Activated CD8-positive, alpha-beta memory T cell treated with anti-CD3 and anti-CD28 coated beads for 48 hours (primary cell): ENCODE results near the gene CDCA7.
A peak's percentile ranks its signal among the peaks of the same experiment; 100 is the strongest.
"Not testable (repeated sequence)": the region's sequence is repeated elsewhere in the genome, so short reads cannot be mapped to it uniquely, and the experiment has no call there.

Experiments
- DNase-seq, 3 experiments: peaks; one replicate each; pipeline ENCODE4 v3.0.0-alpha.2; 2020; ENCODE audit warnings: low read depth in 2 of 3, low spot score in 2 of 3

The CDCA7 gene

DNA sequence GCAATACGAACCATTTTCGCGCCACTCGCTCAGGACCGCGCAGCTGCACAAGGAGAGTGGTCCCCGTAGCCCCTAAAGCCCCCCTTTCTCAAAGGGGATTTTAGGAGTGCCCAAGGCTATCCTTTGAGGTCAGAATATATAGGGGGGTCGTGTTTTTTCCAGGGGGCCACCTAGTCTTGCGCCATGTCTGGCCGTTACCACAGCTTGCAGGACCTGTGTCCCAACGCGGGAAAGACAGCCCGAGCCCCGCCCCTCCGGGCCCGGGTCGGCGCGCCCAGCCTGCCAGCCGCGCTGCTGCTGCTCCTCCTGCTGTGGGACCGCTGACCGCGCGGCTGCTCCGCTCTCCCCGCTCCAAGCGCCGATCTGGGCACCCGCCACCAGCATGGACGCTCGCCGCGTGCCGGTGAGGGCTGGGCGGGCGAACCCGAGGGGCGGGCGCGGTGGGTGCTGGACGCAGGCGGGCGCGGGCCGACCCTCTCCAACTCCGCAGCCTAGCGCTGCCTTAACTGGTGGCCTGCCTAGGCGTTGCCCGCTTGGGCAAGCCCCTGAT is at the start of gene CDCA7:
CDCA7 (plus strand) TSS at position 291 of the 550 bp plus-strand sequence; CDS start at position 383, 92 bp downstream.
- peak; percentile 59 to 64 (median 61) for DNase-seq

- DNase-seq, result no peak
Measured at GRCh38 chr2:173305303-173305702, 49.4 kb upstream of the CDCA7 start.

DNA sequence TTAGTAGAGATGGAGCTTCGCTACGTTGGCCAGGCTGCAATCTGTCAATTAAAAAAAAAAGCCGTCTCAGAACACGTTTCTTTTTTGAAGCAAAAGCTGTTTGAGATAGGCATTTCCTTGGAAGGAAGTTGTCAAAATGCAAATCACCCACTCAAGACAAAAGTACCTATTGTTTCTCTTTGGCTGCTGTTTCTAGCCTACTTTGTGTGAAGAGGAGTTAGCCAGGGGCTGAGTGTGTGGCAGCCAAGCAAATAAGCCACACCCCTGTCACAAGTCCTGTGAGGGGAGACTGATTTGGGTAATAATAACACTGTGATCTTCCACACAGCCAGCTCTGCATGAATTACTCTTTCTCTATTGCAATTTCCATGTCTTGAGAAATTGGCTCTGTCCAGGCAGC is 47.4 kb upstream of the CDCA7 start:
- DNase-seq, result no peak

GRCh38 chr2:173309370-173309769 is 45.3 kb upstream of the CDCA7 start:
- not testable (repeated sequence) for DNase-seq

DNA sequence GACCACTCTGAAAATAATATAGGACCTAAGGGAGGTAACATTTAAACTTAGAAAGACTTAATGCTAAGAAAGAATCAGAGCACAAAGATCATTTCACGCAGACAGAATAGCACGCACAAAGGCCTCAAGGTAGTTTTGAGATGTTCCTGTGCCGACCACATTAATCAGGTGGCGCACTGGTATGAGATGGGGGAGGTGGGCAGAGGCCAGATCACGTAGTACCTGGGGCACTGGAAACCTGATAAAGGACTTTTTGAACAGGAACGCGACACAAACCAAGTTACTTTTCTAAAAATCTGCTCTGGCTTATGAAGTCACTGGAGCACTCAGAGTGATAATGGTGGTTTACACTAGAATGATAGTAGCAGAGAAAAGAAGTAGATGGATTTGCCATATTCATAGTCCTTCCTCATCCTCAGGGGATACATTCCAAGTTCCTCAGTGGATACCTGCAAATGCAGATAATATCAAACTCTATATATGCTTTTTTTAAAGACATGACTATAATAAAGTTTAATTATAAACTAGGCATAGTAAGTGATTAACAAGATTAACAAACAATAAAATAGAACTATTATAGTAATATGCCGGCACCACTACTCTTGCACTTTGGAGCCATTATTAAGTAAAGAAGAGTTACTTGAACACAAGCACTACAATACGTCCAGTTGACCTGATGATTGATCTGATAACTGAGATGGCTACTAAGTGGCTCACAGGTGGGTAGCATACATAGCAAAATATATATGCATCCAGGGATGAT is 42.6 kb upstream of the CDCA7 start:
- no peak for DNase-seq

GRCh38 chr2:173323371-173323770 is 31.3 kb upstream of the CDCA7 start:
- no peak for DNase-seq

DNA sequence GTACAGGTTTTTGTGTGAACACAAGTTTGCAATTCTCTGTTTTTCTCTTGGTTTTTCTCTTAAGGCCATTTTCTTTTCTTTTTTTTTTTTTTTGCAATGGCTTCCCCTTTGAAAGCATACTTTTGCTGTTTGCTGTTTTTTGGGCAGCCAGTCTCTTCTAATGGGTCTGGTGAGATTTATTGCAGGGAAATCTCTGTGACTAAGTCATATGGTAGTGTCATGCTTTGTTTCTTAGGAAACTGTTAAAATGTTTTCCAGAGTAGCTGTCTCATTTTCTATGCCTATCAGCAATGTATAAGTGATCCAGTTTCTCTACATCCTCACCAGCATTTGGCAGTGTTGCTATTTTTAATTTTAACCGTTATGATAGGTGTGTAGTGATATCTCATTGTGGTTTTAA is 27.9 kb upstream of the CDCA7 start:
- no peak for DNase-seq

- no peak for DNase-seq
Measured at GRCh38 chr2:173327421-173327820, 27.3 kb upstream of the CDCA7 start.

DNA sequence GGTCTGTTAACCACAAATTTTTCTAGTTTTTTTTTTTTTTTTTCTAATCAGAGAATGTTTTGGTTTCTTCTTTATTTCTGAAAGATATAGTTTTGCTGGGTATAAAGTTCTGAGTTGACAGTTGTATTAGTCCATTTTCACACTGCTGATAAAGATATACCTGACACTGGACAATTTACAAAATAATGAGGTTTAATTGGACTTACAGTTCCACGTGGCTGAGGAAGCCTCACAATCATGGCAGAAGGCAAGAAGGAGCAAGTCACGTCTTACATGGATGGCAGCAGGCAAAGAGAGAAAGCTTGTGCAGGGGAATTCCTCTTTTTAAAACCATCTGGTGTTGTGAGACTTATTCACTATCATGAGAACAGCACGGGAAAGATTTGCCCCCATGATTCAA is 21.7 kb upstream of the CDCA7 start:
- not testable (repeated sequence) for DNase-seq

- no peak for DNase-seq
Measured at GRCh38 chr2:173339807-173340206, 14.9 kb upstream of the CDCA7 start.

- no peak for DNase-seq
Measured at GRCh38 chr2:173343921-173344320, 10.8 kb upstream of the CDCA7 start.

GRCh38 chr2:173346035-173346434 is 8.6 kb upstream of the CDCA7 start:
- DNase-seq, result no peak

- DNase-seq, result no peak
Measured at GRCh38 chr2:173347305-173348168, 7.1 kb upstream of the CDCA7 start.

DNA sequence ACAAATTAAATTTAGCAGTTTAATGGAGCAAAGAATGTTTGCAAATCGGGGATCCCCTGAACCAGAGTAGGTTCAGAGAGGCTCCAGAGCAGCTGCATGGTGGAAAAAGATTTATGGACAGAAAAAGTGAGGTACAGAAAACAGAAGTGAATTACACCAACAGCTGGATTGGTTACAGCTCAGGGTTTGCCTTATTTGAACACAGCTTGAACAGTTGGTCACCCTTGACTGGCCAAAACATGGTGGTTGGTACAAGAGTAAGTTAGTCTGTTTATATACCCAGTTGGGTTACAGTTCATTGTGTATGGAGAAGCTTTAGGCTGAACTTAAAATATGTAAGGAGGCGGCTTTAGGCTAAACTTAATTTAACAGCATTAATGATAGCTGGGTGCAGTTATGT is 5.4 kb upstream of the CDCA7 start:
- no peak for DNase-seq

DNA sequence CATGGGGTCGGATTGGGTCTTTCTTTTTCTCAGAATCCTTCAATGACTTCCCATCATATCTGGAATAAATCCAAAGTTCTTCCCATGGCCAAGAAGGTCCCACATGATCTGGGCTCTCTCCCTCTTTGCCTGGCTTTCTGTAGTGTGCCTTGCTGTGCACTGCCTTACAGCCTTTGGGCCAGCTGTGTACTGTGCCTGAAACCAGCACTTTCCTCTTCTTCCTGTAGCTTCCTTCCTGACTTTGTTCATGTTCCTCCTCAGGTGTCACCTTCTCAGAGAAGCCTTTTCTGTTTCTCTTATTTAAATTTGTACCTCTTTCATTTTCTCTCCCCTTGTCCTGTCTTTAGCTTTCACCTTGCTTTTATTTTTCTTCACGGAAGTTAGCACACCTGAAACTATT is 4.3 kb upstream of the CDCA7 start:
- DNase-seq, result no peak

DNA sequence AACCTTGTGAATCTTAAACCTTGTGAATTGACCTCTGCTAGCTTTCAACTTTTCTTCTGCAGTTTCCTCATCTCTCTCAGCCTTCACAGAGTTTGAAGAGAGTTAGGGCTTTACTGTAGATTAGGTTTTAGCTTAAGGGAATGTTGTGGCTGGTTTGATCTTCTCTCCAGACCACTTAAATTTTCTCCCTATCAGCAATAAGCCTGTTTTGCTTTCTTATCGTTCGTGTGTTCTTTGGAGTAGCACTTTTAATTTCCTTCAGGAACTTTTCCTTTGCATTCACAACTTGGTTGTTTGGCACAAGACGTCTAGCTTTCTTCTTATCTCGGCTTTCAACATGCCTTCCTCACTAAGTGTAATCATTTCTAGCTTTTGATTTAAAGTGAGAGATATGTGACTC is 2.8 kb upstream of the CDCA7 start:
- DNase-seq, result no peak

GRCh38 chr2:173353556-173353955 is 1.1 kb upstream of the CDCA7 start:
- no peak for DNase-seq

- DNase-seq, result no peak
Measured at GRCh38 chr2:173354073-173354581, 545 bp upstream of the CDCA7 start.

GRCh38 chr2:173355132-173355865 is 627 bp downstream of the CDCA7 start:
- peak in 2 of 3 experiments; percentile 19 to 28 for DNase-seq

GRCh38 chr2:173355866-173356508 is 1.3 kb downstream of the CDCA7 start:
- DNase-seq, result no peak

- no peak for DNase-seq
Measured at GRCh38 chr2:173357346-173357745, 2.7 kb downstream of the CDCA7 start.
